ENCODE measurements around the gene TVP23A.

Gene TVP23A

GRCh38 chr16:10817963-10818941 is at the start of gene TVP23A:
Gene TVP23A (minus strand): TSS chr16:10818794. CDS start chr16:10818493, 301 bp downstream.
- Histone ChIP-seq H2AFZ (ENCODE audit: low read depth, low read length) (peak within 1 kb of the TSS; percentile 65), H3K36me3 (ENCODE audit: insufficient read depth, low read length) (no peaks in the 10 kb centered on the region), H3K27me3 (ENCODE audit: insufficient read depth, low read length) (peaks cover 34% of the 10 kb centered on the region), H3K4me3 (ENCODE audit: low read length) (peak within 1 kb of the TSS; percentile 26), H3K4me1 (ENCODE audit: insufficient read depth, low read length) (no peaks in the 10 kb centered on the region), H3K9me3 (ENCODE audit: low read length) (no peaks in the 10 kb centered on the region)

GRCh38 chr16:10868104-10868595 is 49.6 kb upstream of the TVP23A start:
- no peaks in the 10 kb centered on the region for H3K4me1 ChIP-seq (ENCODE audit: insufficient read depth, low read length)
- H3K27me3 ChIP-seq (ENCODE audit: insufficient read depth, low read length): peaks cover 3% of the 10 kb centered on the region

GRCh38 chr16:10867199-10867598 is 48.6 kb upstream of the TVP23A start:
- Histone ChIP-seq H2AFZ (ENCODE audit: low read depth, low read length) (no peak overlapping the region), H3K9me3 (ENCODE audit: low read length) (no peaks in the 10 kb centered on the region), H3K27me3 (ENCODE audit: insufficient read depth, low read length) (peaks cover 4% of the 10 kb centered on the region), H3K36me3 (ENCODE audit: insufficient read depth, low read length) (no peaks in the 10 kb centered on the region), H3K4me1 (ENCODE audit: insufficient read depth, low read length) (no peaks in the 10 kb centered on the region), H3K4me3 (ENCODE audit: low read length) (no peak overlapping the region)

More at GRCh38 chr16:10868104-10868595, 49.6 kb upstream of the TVP23A start:
- Histone ChIP-seq H3K36me3 (ENCODE audit: insufficient read depth, low read length) (no peaks in the 10 kb centered on the region), H3K9me3 (ENCODE audit: low read length) (no peaks in the 10 kb centered on the region), H2AFZ (ENCODE audit: low read depth, low read length) (no peak overlapping the region), H3K4me3 (ENCODE audit: low read length) (no peak overlapping the region)

GRCh38 chr16:10865991-10866966 is 47.7 kb upstream of the TVP23A start:
- H3K9me3 ChIP-seq (ENCODE audit: low read length): no peaks in the 10 kb centered on the region
- H3K36me3 ChIP-seq (ENCODE audit: insufficient read depth, low read length): no peaks in the 10 kb centered on the region
- no peaks in the 10 kb centered on the region for H3K4me1 ChIP-seq (ENCODE audit: insufficient read depth, low read length)
- H3K27me3 ChIP-seq (ENCODE audit: insufficient read depth, low read length): peaks cover 5% of the 10 kb centered on the region
- H2AFZ ChIP-seq (ENCODE audit: low read depth, low read length): no peak overlapping the region
- no peak overlapping the region for H3K4me3 ChIP-seq (ENCODE audit: low read length)

GRCh38 chr16:10862438-10862837 is 43.8 kb upstream of the TVP23A start:
- Histone ChIP-seq H3K9me3 (ENCODE audit: low read length) (no peaks in the 10 kb centered on the region), H3K4me1 (ENCODE audit: insufficient read depth, low read length) (no peaks in the 10 kb centered on the region), H3K4me3 (ENCODE audit: low read length) (no peak overlapping the region), H2AFZ (ENCODE audit: low read depth, low read length) (no peak overlapping the region), H3K27me3 (ENCODE audit: insufficient read depth, low read length) (peaks cover 5% of the 10 kb centered on the region), H3K36me3 (ENCODE audit: insufficient read depth, low read length) (no peaks in the 10 kb centered on the region)

GRCh38 chr16:10859658-10860057 is 41.1 kb upstream of the TVP23A start:
- H3K4me1 ChIP-seq (ENCODE audit: insufficient read depth, low read length): no peaks in the 10 kb centered on the region
- peaks cover 4% of the 10 kb centered on the region for H3K27me3 ChIP-seq (ENCODE audit: insufficient read depth, low read length)
- no peaks in the 10 kb centered on the region for H3K9me3 ChIP-seq (ENCODE audit: low read length)
- H3K4me3 ChIP-seq (ENCODE audit: low read length): no peak overlapping the region
- H2AFZ ChIP-seq (ENCODE audit: low read depth, low read length): no peak overlapping the region
- H3K36me3 ChIP-seq (ENCODE audit: insufficient read depth, low read length): no peaks in the 10 kb centered on the region

GRCh38 chr16:10859020-10859419 is 40.4 kb upstream of the TVP23A start:
- Histone ChIP-seq H3K36me3 (ENCODE audit: insufficient read depth, low read length) (no peaks in the 10 kb centered on the region), H2AFZ (ENCODE audit: low read depth, low read length) (no peak overlapping the region), H3K27me3 (ENCODE audit: insufficient read depth, low read length) (peaks cover 4% of the 10 kb centered on the region), H3K4me3 (ENCODE audit: low read length) (no peak overlapping the region), H3K4me1 (ENCODE audit: insufficient read depth, low read length) (no peaks in the 10 kb centered on the region), H3K9me3 (ENCODE audit: low read length) (no peaks in the 10 kb centered on the region)

GRCh38 chr16:10858203-10858602 is 39.6 kb upstream of the TVP23A start:
- H3K4me3 ChIP-seq (ENCODE audit: low read length): no peak overlapping the region
- no peak overlapping the region for H2AFZ ChIP-seq (ENCODE audit: low read depth, low read length)
- no peaks in the 10 kb centered on the region for H3K9me3 ChIP-seq (ENCODE audit: low read length)
- H3K27me3 ChIP-seq (ENCODE audit: insufficient read depth, low read length): peaks cover 3% of the 10 kb centered on the region
- no peaks in the 10 kb centered on the region for H3K4me1 ChIP-seq (ENCODE audit: insufficient read depth, low read length)
- H3K36me3 ChIP-seq (ENCODE audit: insufficient read depth, low read length): no peaks in the 10 kb centered on the region

GRCh38 chr16:10856042-10856441 is 37.4 kb upstream of the TVP23A start:
- Histone ChIP-seq H3K4me3 (ENCODE audit: low read length) (no peak overlapping the region), H3K9me3 (ENCODE audit: low read length) (no peaks in the 10 kb centered on the region), H3K36me3 (ENCODE audit: insufficient read depth, low read length) (no peaks in the 10 kb centered on the region), H3K27me3 (ENCODE audit: insufficient read depth, low read length) (no peaks in the 10 kb centered on the region), H3K4me1 (ENCODE audit: insufficient read depth, low read length) (no peaks in the 10 kb centered on the region), H2AFZ (ENCODE audit: low read depth, low read length) (no peak overlapping the region)

GRCh38 chr16:10852948-10853347 is 34.4 kb upstream of the TVP23A start:
- no peaks in the 10 kb centered on the region for H3K36me3 ChIP-seq (ENCODE audit: insufficient read depth, low read length)
- no peaks in the 10 kb centered on the region for H3K27me3 ChIP-seq (ENCODE audit: insufficient read depth, low read length)
- no peak overlapping the region for H3K4me3 ChIP-seq (ENCODE audit: low read length)
- H3K4me1 ChIP-seq (ENCODE audit: insufficient read depth, low read length): no peaks in the 10 kb centered on the region
- no peak overlapping the region for H2AFZ ChIP-seq (ENCODE audit: low read depth, low read length)
- no peaks in the 10 kb centered on the region for H3K9me3 ChIP-seq (ENCODE audit: low read length)

- no peaks in the 10 kb centered on the region for H3K27me3 ChIP-seq (ENCODE audit: insufficient read depth, low read length)
- no peak overlapping the region for H3K4me3 ChIP-seq (ENCODE audit: low read length)
- no peaks in the 10 kb centered on the region for H3K36me3 ChIP-seq (ENCODE audit: insufficient read depth, low read length)
- H3K9me3 ChIP-seq (ENCODE audit: low read length): no peaks in the 10 kb centered on the region
- no peaks in the 10 kb centered on the region for H3K4me1 ChIP-seq (ENCODE audit: insufficient read depth, low read length)
- H2AFZ ChIP-seq (ENCODE audit: low read depth, low read length): no peak overlapping the region
Observed at GRCh38 chr16:10852286-10852685, 33.7 kb upstream of the TVP23A start.

- Histone ChIP-seq H3K9me3 (ENCODE audit: low read length) (no peaks in the 10 kb centered on the region), H2AFZ (ENCODE audit: low read depth, low read length) (no peak overlapping the region), H3K27me3 (ENCODE audit: insufficient read depth, low read length) (peaks cover 3% of the 10 kb centered on the region), H3K36me3 (ENCODE audit: insufficient read depth, low read length) (no peaks in the 10 kb centered on the region), H3K4me3 (ENCODE audit: low read length) (no peak overlapping the region), H3K4me1 (ENCODE audit: insufficient read depth, low read length) (no peaks in the 10 kb centered on the region)
Observed at GRCh38 chr16:10851512-10851911, 32.9 kb upstream of the TVP23A start.

- Histone ChIP-seq H3K4me1 (ENCODE audit: insufficient read depth, low read length) (no peaks in the 10 kb centered on the region), H3K4me3 (ENCODE audit: low read length) (no peak overlapping the region), H3K36me3 (ENCODE audit: insufficient read depth, low read length) (no peaks in the 10 kb centered on the region), H3K27me3 (ENCODE audit: insufficient read depth, low read length) (peaks cover 3% of the 10 kb centered on the region), H2AFZ (ENCODE audit: low read depth, low read length) (no peak overlapping the region), H3K9me3 (ENCODE audit: low read length) (no peaks in the 10 kb centered on the region)
Observed at GRCh38 chr16:10850478-10850850, 31.9 kb upstream of the TVP23A start.
